ENCODE measurements around the gene MAST3.

MAST3 gene

GRCh38 chr19:18197941-18198340 is 100.4 kb downstream of the MAST3 start:
- DNase-seq (ENCODE audit: low spot score), result no peak
- TF ChIP-seq, protein P1, sequence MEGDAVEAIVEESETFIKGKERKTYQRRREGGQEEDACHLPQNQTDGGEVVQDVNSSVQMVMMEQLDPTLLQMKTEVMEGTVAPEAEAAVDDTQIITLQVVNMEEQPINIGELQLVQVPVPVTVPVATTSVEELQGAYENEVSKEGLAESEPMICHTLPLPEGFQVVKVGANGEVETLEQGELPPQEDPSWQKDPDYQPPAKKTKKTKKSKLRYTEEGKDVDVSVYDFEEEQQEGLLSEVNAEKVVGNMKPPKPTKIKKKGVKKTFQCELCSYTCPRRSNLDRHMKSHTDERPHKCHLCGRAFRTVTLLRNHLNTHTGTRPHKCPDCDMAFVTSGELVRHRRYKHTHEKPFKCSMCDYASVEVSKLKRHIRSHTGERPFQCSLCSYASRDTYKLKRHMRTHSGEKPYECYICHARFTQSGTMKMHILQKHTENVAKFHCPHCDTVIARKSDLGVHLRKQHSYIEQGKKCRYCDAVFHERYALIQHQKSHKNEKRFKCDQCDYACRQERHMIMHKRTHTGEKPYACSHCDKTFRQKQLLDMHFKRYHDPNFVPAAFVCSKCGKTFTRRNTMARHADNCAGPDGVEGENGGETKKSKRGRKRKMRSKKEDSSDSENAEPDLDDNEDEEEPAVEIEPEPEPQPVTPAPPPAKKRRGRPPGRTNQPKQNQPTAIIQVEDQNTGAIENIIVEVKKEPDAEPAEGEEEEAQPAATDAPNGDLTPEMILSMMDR (IDR thresholded peaks at IDR 0.05; ENCODE audit: extremely low read depth, missing control alignments), result no peak

DNA sequence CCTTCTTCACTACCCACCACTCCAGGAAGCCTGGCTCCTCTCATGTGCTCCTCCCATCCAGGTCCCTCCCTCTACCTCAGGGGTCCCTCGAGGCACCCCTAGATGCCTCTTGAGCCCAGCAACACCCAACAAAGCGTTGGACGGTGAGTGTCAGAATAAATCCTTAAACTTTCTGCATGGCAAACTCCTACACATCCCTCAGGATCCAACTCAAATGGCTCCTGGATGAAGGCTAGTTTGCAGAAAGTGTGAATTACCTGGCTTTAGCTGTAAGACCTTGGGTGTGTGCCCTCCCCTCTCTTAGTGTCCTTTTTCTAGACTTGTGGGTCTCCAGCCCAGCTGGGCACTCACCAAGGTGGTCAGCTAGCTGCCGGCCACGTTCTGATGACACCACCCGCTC is 100.8 kb downstream of the MAST3 start:
- no peak for DNase-seq (ENCODE audit: low spot score)
- TF ChIP-seq, protein P1 (IDR thresholded peaks at IDR 0.05; ENCODE audit: extremely low read depth, missing control alignments), result no peak
